Naive thymus-derived CD8-positive, alpha-beta T cell (primary cell): ENCODE data around the gene PNPO. TPM values are rescaled to one million over a fixed set of nuclear protein-coding genes. Genes with fewer than 3 reads are reported as not detected.
"Not testable (repeated sequence)": the region's sequence is repeated elsewhere in the genome, so short reads cannot be mapped to it uniquely, and the experiment has no call there.

Experiments
- ATAC-seq, 2 donors: fragments of 150-1000 bp; cut with Tn5 transposase in 1 of 2; sonication (Bioruptor Pico), chemical (Tn5 transposase) in 1 of 2; 1 replicate in 1 of 2; 2 replicates in 1 of 2; pipeline ENCODE4 v1.10.0; 2021; ENCODE audit warnings: mild to moderate bottlenecking in 2 of 2, moderate library complexity in 2 of 2
- POLR2A ChIA-PET: fragments of 350-600 bp; sonication (Branson Sonifier 250); formaldehyde crosslinking; loops from one replicate; lab custom pipeline; 2021; ENCODE audit warnings: antibody characterized with exemption; lab: Charles Lee
- DNase-seq, 10 donors: peaks; one replicate each; pipeline versions ENCODE4 v3.0.0 to v3.0.0-alpha.2; 2020 to 2022
- H3K27ac Mint-ChIP-seq, 10 donors: one replicate each; pipeline ENCODE4 v1.8.0; 2020 to 2022; ENCODE audit warnings: mild to moderate bottlenecking in 10 of 10, mixed read lengths in 10 of 10, moderate library complexity in 4 of 10, inconsistent platforms in 1 of 10
- H3K27me3 Mint-ChIP-seq, 5 donors: one replicate each; pipeline ENCODE4 v1.8.0; 2021 to 2022; ENCODE audit warnings: mixed read lengths in 5 of 5
- H3K36me3 Mint-ChIP-seq, 3 donors: one replicate each; pipeline ENCODE4 v1.8.0; 2020 to 2022; ENCODE audit warnings: mixed read lengths in 3 of 3, mild to moderate bottlenecking in 2 of 3, inconsistent platforms in 1 of 3
- H3K4me1 Mint-ChIP-seq, 4 donors: one replicate each; pipeline ENCODE4 v1.8.0; 2021 to 2022; ENCODE audit warnings: mixed read lengths in 4 of 4
- H3K4me3 Mint-ChIP-seq, 10 donors: one replicate each; pipeline ENCODE4 v1.8.0; 2020 to 2022; ENCODE audit warnings: mild to moderate bottlenecking in 10 of 10, mixed read lengths in 10 of 10, moderate library complexity in 6 of 10, inconsistent platforms in 1 of 10
- H3K9me3 Mint-ChIP-seq, 9 donors: one replicate each; pipeline ENCODE4 v1.8.0; 2020 to 2022; ENCODE audit warnings: mixed read lengths in 9 of 9, mild to moderate bottlenecking in 3 of 9, inconsistent platforms in 1 of 9, moderate library complexity in 1 of 9
- polyA plus RNA-seq, 3 donors: library from polyadenylated mRNA; unstranded; fragments of 300-500 nt; fragmentation: Illumina TruSeq; gene quantifications; one replicate each; pipeline ENCODE4 v1.2.3, GENCODE V29; 2021
- total RNA-seq, 8 experiments: library from RNA in 2 of 8; stranded (reverse) in 2 of 8; gene quantifications; one replicate each; pipeline ENCODE4 v1.2.3 and lab custom pipeline; 2021 to 2026

Gene PNPO
- total and polyA plus RNA-seq, 5 experiments from 2014 or later, result 17.2 to 31.8 (median 26.0) TPM

- no peak for DNase-seq
- Mint-ChIP-seq H3K27me3 (no peaks in the 10 kb centered on the region), H3K36me3 (peaks cover 0 to 53% (median 4%) of the 10 kb centered on the region in 3 donors), H3K9me3 (no peaks in the 10 kb centered on the region), H3K4me3 (no peak overlapping the region), H3K27ac (peak overlapping the region in 3 of 10 donors; percentile 20 to 87 (median 69)), H3K4me1 (peaks cover 0 to 14% (median 6%) of the 10 kb centered on the region in 4 donors)
- ATAC-seq, result no peak
- POLR2A ChIA-PET, result no interaction called here
These were observed 41.4 kb downstream of the PNPO start for GRCh38 chr17:47982645-47983390.

DNA sequence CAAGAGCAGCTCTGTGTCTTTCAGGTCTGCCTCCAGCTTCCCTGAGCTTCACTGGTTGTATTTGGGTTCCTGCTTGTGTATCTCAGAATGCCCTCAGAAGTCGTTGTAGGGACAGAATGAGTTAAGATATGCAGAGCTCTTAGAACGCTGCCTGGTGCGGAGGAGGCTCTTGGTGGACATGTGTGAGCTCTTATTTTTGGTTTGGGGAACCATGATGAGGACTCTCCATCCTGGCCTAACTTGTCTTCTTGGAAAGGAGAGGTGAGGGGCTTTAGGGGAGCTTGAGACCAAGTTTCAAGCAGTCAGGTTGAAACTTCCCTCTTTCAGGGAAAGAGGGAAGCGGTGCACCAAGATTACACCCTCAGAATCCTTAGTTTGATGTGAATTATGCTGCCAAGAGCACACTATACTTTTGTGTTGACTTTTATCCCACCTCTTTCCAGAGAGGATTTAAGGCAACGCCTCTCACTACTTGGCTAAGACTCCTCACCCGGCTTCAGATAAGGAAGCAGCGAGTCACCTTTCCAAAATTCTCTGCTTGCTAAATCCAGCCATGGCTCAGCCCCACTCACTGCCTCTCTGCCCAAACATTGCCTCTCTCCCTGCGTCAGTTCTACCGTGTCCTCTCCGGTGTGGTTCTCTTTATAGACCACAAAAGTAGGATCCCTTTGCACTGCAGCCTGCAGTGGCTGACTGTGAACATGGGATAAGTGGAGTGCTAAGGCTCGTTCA, 42.3 kb downstream of the PNPO start:
- Mint-ChIP-seq H3K36me3 (peaks cover 0 to 47% (median 2%) of the 10 kb centered on the region in 3 donors), H3K27me3 (no peaks in the 10 kb centered on the region), H3K4me3 (no peak overlapping the region), H3K9me3 (no peaks in the 10 kb centered on the region), H3K27ac (peak overlapping the region in 6 of 10 donors; percentile 1 to 45 (median 19)), H3K4me1 (peaks cover 0 to 16% (median 7%) of the 10 kb centered on the region in 4 donors)
- DNase-seq (no peak), ATAC-seq (no peak)
- POLR2A ChIA-PET, result no interaction called here

- Mint-ChIP-seq H3K4me3 (no peak overlapping the region), H3K36me3 (peaks cover 0 to 21% (median 0%) of the 10 kb centered on the region in 3 donors), H3K27me3 (no peaks in the 10 kb centered on the region), H3K9me3 (no peaks in the 10 kb centered on the region), H3K4me1 (peaks cover 0 to 8% (median 3%) of the 10 kb centered on the region in 4 donors), H3K27ac (peak overlapping the region in 2 of 10 donors; percentile 6 to 61)
- DNase-seq, result no peak
- POLR2A ChIA-PET, result no interaction called here
- no peak for ATAC-seq
These were observed 45.1 kb downstream of the PNPO start for GRCh38 chr17:47986520-47986919.

DNA sequence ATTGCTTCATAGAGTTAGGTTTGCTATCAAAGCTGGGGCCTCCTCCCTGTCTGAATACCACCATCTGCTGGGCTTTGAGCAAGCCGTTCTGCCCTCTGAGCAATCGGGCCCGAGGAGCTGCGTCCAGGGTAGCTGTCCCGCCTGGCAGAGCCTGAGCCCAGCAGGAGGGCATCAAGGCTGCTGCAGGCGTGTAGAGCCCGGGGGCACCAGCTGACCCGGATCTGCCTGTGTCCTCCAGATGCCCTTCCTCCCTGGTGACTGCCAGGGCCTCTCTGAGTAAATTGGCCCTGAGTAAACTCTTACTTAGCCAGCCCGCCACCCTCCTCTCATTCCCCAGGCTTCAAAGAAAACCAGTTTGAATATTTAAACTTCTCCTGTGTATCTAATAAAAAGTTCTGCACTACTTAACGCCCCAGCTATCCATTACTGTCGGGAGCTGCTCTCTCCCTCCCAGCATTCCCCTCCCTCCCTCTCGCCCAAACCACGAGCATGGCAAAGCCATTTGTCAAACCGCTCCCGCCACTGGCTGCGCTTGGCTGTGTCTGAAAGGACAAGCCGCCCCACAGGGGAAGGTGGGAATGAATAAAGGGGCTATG, 46.0 kb downstream of the PNPO start:
- POLR2A ChIA-PET, result interaction anchor here (0.5 to 0.6 kb wide), 2 partner anchors 18 to 35 kb away, joined by 5 to 6 read pairs; no protein-coding TSS in a partner anchor
- H3K4me3 Mint-ChIP-seq, result no peak overlapping the region
- no peaks in the 10 kb centered on the region for H3K27me3 Mint-ChIP-seq
- DNase-seq, result no peak
- H3K4me1 Mint-ChIP-seq, result peaks cover 0 to 6% (median 2%) of the 10 kb centered on the region in 4 donors
- no peaks in the 10 kb centered on the region for H3K9me3 Mint-ChIP-seq
- no peak for ATAC-seq
- peaks cover 0 to 17% (median 0%) of the 10 kb centered on the region in 3 donors for H3K36me3 Mint-ChIP-seq
- no peak overlapping the region for H3K27ac Mint-ChIP-seq

DNA sequence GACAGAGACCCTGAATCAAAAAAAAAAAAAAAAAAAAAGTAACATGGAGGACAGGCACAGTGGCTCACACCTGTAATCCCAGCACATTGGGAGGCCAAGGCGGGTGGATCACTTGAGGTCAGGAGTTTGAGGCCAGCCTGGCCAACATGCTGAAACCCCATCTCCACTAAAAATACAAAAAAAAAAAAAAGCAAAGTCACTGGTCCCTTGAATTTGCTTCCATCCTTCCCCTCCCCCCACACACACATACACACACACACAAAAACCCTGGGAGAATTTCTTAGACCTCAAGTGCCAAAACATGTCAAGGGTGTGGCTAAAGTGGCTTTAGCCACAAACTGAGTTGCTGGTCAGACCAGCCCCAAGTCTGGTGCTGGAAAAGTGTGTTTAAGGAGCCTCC, 47.1 kb downstream of the PNPO start:
- not testable (repeated sequence) for DNase-seq, H3K4me3 Mint-ChIP-seq, H3K36me3 Mint-ChIP-seq, H3K27me3 Mint-ChIP-seq, ATAC-seq, H3K9me3 Mint-ChIP-seq, H3K4me1 Mint-ChIP-seq
- POLR2A ChIA-PET, result interaction anchor here (1.6 kb wide), 1 partner anchor 18 kb away, joined by 5 read pairs; the partner anchor contains the start of gene CDK5RAP3
- peak overlapping the region in 2 of 10 donors; percentile 40 to 41 for H3K27ac Mint-ChIP-seq

- POLR2A ChIA-PET, result interaction anchor here (1.6 kb wide), 1 partner anchor 19 kb away, joined by 5 read pairs; the partner anchor contains the start of gene CDK5RAP3
- H3K27ac Mint-ChIP-seq, result peak overlapping the region in 1 of 10 donors; percentile 16
- peaks cover 0 to 3% (median 0%) of the 10 kb centered on the region in 5 donors for H3K27me3 Mint-ChIP-seq
- ATAC-seq, result no peak
- peaks cover 0 to 5% (median 0%) of the 10 kb centered on the region in 3 donors for H3K36me3 Mint-ChIP-seq
- no peak for DNase-seq
- peaks cover 0 to 2% (median under 1%) of the 10 kb centered on the region in 4 donors for H3K4me1 Mint-ChIP-seq
- H3K4me3 Mint-ChIP-seq, result no peak overlapping the region
- no peaks in the 10 kb centered on the region for H3K9me3 Mint-ChIP-seq
These were observed 47.8 kb downstream of the PNPO start for GRCh38 chr17:47989159-47989558.

GRCh38 chr17:47989700-47990099, 48.3 kb downstream of the PNPO start:
- POLR2A ChIA-PET, result interaction anchor here (1.6 kb wide), 1 partner anchor 19 kb away, joined by 5 read pairs; the partner anchor contains the start of gene CDK5RAP3
- DNase-seq, result no peak
- no peak for ATAC-seq
- Mint-ChIP-seq H3K9me3 (no peaks in the 10 kb centered on the region), H3K27ac (no peak overlapping the region), H3K36me3 (peaks cover 0 to 5% (median 0%) of the 10 kb centered on the region in 3 donors), H3K27me3 (peaks cover 0 to 3% (median 0%) of the 10 kb centered on the region in 5 donors), H3K4me1 (peaks cover 0 to 2% (median under 1%) of the 10 kb centered on the region in 4 donors), H3K4me3 (no peak overlapping the region)

- peaks cover 0 to 3% (median 0%) of the 10 kb centered on the region in 5 donors for H3K27me3 Mint-ChIP-seq
- ATAC-seq, result no peak
- no peaks in the 10 kb centered on the region for H3K9me3 Mint-ChIP-seq
- DNase-seq, result no peak
- H3K36me3 Mint-ChIP-seq, result no peaks in the 10 kb centered on the region
- no peak overlapping the region for H3K27ac Mint-ChIP-seq
- no peak overlapping the region for H3K4me3 Mint-ChIP-seq
- H3K4me1 Mint-ChIP-seq, result peaks cover 0 to 2% (median under 1%) of the 10 kb centered on the region in 4 donors
- POLR2A ChIA-PET, result no interaction called here
These were observed 49.8 kb downstream of the PNPO start for GRCh38 chr17:47990962-47991731.

DNA sequence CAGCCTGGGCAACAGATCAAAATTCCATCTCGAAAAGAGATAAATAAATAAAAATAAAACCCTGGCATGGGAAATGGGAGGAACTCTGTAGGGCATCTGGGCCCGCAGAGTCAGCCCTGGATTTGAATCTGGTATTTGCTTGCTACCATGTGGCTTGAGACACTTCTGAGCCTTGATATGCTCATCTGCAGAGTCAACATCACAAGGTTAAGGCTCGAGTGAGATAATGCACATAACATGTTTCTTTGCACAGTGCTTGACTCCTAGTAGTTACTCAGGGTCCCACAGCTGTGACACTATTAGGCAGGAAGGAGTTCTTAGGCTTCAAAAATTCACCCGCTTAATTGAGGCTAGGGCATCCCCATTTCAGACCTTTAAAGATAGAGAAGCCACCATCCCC, 50.8 kb downstream of the PNPO start:
- no peak overlapping the region for H3K4me3 Mint-ChIP-seq
- no peaks in the 10 kb centered on the region for H3K36me3 Mint-ChIP-seq
- H3K27ac Mint-ChIP-seq, result no peak overlapping the region
- H3K9me3 Mint-ChIP-seq, result no peaks in the 10 kb centered on the region
- peaks cover 0 to 3% (median 0%) of the 10 kb centered on the region in 5 donors for H3K27me3 Mint-ChIP-seq
- ATAC-seq (no peak), DNase-seq (no peak)
- H3K4me1 Mint-ChIP-seq, result peaks cover 0 to 2% (median under 1%) of the 10 kb centered on the region in 4 donors
- POLR2A ChIA-PET, result no interaction called here

DNA sequence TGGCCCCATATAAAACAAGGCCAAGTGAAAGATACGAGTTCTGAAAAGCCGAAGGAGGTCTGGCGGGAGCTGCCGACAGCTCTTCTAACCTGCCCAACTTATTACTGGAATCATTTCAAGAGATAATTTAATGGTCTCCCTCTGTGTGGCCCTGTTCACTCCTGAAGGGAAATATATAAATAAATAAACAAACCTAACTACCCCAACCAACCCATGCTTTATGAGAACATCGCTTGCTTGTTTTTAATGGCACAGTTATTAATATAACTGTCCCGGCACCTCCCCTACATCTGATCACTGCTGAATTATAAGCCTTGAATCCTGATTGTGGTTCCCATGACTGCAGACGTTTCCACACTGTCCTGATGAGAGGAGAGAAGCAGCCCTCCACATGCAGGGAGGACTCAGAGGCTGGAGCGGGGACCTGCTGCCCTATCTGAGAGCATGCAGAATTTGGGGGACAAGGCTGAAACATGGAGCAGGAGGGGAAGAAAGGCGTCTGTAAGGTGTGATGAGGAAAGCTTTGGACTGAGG, 51.7 kb downstream of the PNPO start:
- H3K27ac Mint-ChIP-seq, result no peak overlapping the region
- ATAC-seq, result no peak
- no peak for DNase-seq
- POLR2A ChIA-PET, result no interaction called here
- H3K36me3 Mint-ChIP-seq, result no peaks in the 10 kb centered on the region
- peaks cover 0 to 2% (median under 1%) of the 10 kb centered on the region in 4 donors for H3K4me1 Mint-ChIP-seq
- no peak overlapping the region for H3K4me3 Mint-ChIP-seq
- H3K27me3 Mint-ChIP-seq, result peaks cover 0 to 5% (median 0%) of the 10 kb centered on the region in 5 donors
- H3K9me3 Mint-ChIP-seq, result no peaks in the 10 kb centered on the region

- H3K4me1 Mint-ChIP-seq, result no peaks in the 10 kb centered on the region
- no peaks in the 10 kb centered on the region for H3K36me3 Mint-ChIP-seq
- H3K9me3 Mint-ChIP-seq, result no peaks in the 10 kb centered on the region
- ATAC-seq (no peak), DNase-seq (no peak)
- H3K27me3 Mint-ChIP-seq, result peaks cover 0 to 5% (median 0%) of the 10 kb centered on the region in 5 donors
- POLR2A ChIA-PET, result no interaction called here
- peak overlapping the region in 1 of 10 donors; percentile 57 for H3K27ac Mint-ChIP-seq
- H3K4me3 Mint-ChIP-seq, result no peak overlapping the region
These were observed 52.6 kb downstream of the PNPO start for GRCh38 chr17:47993964-47994363.

- Mint-ChIP-seq H3K27ac (no peak overlapping the region), H3K4me3 (no peak overlapping the region), H3K9me3 (no peaks in the 10 kb centered on the region), H3K27me3 (peaks cover 0 to 5% (median 0%) of the 10 kb centered on the region in 5 donors), H3K36me3 (no peaks in the 10 kb centered on the region), H3K4me1 (peaks cover 0 to 5% (median 4%) of the 10 kb centered on the region in 4 donors)
- DNase-seq (no peak), ATAC-seq (no peak)
- POLR2A ChIA-PET, result no interaction called here
These were observed 53.4 kb downstream of the PNPO start for GRCh38 chr17:47994724-47995123.
